Measurements from ENCODE around the gene PCYOX1L.

DNA sequence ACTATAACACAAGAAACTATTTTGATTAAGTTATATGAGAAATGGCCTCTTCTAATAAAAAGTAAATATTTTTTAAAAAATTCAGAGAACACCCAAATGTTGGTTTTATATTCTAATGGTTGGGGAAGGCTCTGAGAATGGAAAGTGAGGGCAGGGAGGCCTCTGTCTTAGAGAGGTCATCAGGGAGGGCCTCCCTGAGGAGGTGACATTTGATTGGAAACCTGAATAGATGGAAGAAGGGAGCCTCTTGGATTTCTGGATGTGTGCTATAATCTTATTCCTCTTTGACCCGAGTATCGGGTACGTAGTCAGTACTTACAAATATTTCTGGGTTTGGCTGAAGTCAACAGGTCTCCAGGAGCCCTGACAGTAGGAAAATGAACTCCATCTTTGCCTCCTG lies 38.7 kb upstream of the PCYOX1L start:
- TF ChIP-seq POLR2AphosphoS5 (IDR thresholded peaks at IDR 0.05; ENCODE audit: low read depth, low read length) (no peak), TAF1 (IDR thresholded peaks at IDR 0.05; ENCODE audit: borderline replicate concordance, insufficient read depth, low read length) (no peak), SIN3A (IDR thresholded peaks at IDR 0.05; ENCODE audit: borderline replicate concordance, insufficient read depth, low read length) (no peak), FOXP2 (optimal IDR thresholded peaks at IDR 0.05; ENCODE audit: borderline replicate concordance, extremely low read depth, extremely low read length, insufficient read depth) (no peak)
- TF ChIP-seq, protein P1, sequence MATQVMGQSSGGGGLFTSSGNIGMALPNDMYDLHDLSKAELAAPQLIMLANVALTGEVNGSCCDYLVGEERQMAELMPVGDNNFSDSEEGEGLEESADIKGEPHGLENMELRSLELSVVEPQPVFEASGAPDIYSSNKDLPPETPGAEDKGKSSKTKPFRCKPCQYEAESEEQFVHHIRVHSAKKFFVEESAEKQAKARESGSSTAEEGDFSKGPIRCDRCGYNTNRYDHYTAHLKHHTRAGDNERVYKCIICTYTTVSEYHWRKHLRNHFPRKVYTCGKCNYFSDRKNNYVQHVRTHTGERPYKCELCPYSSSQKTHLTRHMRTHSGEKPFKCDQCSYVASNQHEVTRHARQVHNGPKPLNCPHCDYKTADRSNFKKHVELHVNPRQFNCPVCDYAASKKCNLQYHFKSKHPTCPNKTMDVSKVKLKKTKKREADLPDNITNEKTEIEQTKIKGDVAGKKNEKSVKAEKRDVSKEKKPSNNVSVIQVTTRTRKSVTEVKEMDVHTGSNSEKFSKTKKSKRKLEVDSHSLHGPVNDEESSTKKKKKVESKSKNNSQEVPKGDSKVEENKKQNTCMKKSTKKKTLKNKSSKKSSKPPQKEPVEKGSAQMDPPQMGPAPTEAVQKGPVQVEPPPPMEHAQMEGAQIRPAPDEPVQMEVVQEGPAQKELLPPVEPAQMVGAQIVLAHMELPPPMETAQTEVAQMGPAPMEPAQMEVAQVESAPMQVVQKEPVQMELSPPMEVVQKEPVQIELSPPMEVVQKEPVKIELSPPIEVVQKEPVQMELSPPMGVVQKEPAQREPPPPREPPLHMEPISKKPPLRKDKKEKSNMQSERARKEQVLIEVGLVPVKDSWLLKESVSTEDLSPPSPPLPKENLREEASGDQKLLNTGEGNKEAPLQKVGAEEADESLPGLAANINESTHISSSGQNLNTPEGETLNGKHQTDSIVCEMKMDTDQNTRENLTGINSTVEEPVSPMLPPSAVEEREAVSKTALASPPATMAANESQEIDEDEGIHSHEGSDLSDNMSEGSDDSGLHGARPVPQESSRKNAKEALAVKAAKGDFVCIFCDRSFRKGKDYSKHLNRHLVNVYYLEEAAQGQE (IDR thresholded peaks at IDR 0.05; ENCODE audit: insufficient read depth in 1 of 2, low read depth in 2 of 2, low read length in 2 of 2), result no peak

Data from PFSK-1 (cell line).